Fibroblast of lung (primary cell): Measurements from ENCODE around the gene TK1. TPM values are rescaled to one million over a fixed set of nuclear protein-coding genes. Genes with fewer than 3 reads are reported as not detected.
A peak's percentile ranks its signal among the peaks of the same experiment; 100 is the strongest.

ENCODE experiments used
- DNase-seq, 2 donors: peaks; one replicate each; pipeline versions ENCODE4 v3.0.0 to v3.0.0-alpha.2; 2010; ENCODE audit warnings: low read depth in 2 of 2
- H2AFZ ChIP-seq: 2 replicates; pipeline ENCODE4 v1.5.1; 2012; ENCODE audit warnings: low read length, control low read depth, inconsistent platforms
- H3K27ac ChIP-seq: 2 replicates; pipeline ENCODE4 v1.5.1; 2011; ENCODE audit warnings: low read length, control low read depth; ENCODE audit not compliant: insufficient read depth
- H3K27me3 ChIP-seq: 2 replicates; pipeline ENCODE4 v1.5.1; 2011; ENCODE audit warnings: mild to moderate bottlenecking, low read length; ENCODE audit not compliant: control insufficient read depth, insufficient read depth
- H3K36me3 ChIP-seq: 2 replicates; pipeline ENCODE4 v1.5.1; 2011; ENCODE audit warnings: low read length; ENCODE audit not compliant: control insufficient read depth, insufficient read depth
- H3K4me1 ChIP-seq: 2 replicates; pipeline ENCODE4 v1.5.1; 2011; ENCODE audit warnings: low read length; ENCODE audit not compliant: control insufficient read depth, insufficient read depth; ENCODE audit errors: extremely low read depth
- H3K4me2 ChIP-seq: 2 replicates; pipeline ENCODE4 v1.5.1; 2011; ENCODE audit warnings: low read length, control low read depth; ENCODE audit not compliant: insufficient read depth; ENCODE audit errors: extremely low read depth
- H3K4me3 ChIP-seq, 4 experiments: fragments of 200-600 bp in 1 of 4; sonication (generic) in 1 of 4; replicated peaks in 1 of 4; 2 replicates each; pipeline ENCODE4 v1.5.1; 2011 to 2016; ENCODE audit warnings: low read length in 4 of 4, low read depth in 3 of 4, mild to moderate bottlenecking in 3 of 4, control low read depth in 2 of 4, inconsistent platforms in 1 of 4, mixed read lengths in 1 of 4; ENCODE audit not compliant: insufficient read depth in 1 of 4; ENCODE audit errors: control extremely low read depth in 1 of 4
- H3K79me2 ChIP-seq: 2 replicates; pipeline ENCODE4 v1.5.1; 2012; ENCODE audit warnings: mild to moderate bottlenecking, low read length, inconsistent platforms; ENCODE audit not compliant: control insufficient read depth, insufficient read depth
- H3K9ac ChIP-seq: 2 replicates; pipeline ENCODE4 v1.5.1; 2011; ENCODE audit warnings: mild to moderate bottlenecking, low read length, control low read depth; ENCODE audit not compliant: insufficient read depth
- H3K9me3 ChIP-seq: 2 replicates; pipeline ENCODE4 v1.5.1; 2012; ENCODE audit warnings: low read depth, low read length; ENCODE audit not compliant: control insufficient read depth, insufficient read depth
- H4K20me1 ChIP-seq: 2 replicates; pipeline ENCODE4 v1.5.1; 2011; ENCODE audit warnings: low read length; ENCODE audit not compliant: control insufficient read depth, insufficient read depth; ENCODE audit errors: extremely low read depth
- EZH2 ChIP-seq: IDR thresholded peaks from 2 replicates; pipeline ENCODE4 v1.5.1; 2012; ENCODE audit warnings: low read length, control low read depth, mild to moderate bottlenecking; ENCODE audit errors: missing control alignments
- polyA plus RNA-seq, 2 donors: library from polyadenylated mRNA; depleted of rRNA in 1 of 2; stranded (reverse) in 1 of 2; unstranded in 1 of 2; fragments of >200 nt; gene quantifications; 2 replicates each; pipeline ENCODE4 v1.2.1, GENCODE V29; 2011 to 2012; ENCODE audit warnings: missing spikeins in 1 of 2
- total RNA-seq: library from RNA; depleted of rRNA; stranded (reverse); fragments of >200 nt; gene quantifications from 2 replicates; pipeline ENCODE4 v1.2.1, GENCODE V29; 2014
- TF ChIP-seq, protein P1 (sequence below), 2 donors: IDR thresholded peaks in 1 of 2; conservative IDR thresholded peaks in 1 of 2; 1 replicate in 1 of 2; 2 replicates in 1 of 2; pipeline ENCODE4 v1.5.1; 2011 to 2012; ENCODE audit warnings: low read length in 2 of 2, control low read depth in 1 of 2, inconsistent platforms in 1 of 2, low read depth in 1 of 2, mild to moderate bottlenecking in 1 of 2

TK1 gene
- total and polyA plus RNA-seq, 2 donors (not counting 1 experiment from before 2014, with no cell fraction given) = 40.6 to 69.2 TPM

DNA sequence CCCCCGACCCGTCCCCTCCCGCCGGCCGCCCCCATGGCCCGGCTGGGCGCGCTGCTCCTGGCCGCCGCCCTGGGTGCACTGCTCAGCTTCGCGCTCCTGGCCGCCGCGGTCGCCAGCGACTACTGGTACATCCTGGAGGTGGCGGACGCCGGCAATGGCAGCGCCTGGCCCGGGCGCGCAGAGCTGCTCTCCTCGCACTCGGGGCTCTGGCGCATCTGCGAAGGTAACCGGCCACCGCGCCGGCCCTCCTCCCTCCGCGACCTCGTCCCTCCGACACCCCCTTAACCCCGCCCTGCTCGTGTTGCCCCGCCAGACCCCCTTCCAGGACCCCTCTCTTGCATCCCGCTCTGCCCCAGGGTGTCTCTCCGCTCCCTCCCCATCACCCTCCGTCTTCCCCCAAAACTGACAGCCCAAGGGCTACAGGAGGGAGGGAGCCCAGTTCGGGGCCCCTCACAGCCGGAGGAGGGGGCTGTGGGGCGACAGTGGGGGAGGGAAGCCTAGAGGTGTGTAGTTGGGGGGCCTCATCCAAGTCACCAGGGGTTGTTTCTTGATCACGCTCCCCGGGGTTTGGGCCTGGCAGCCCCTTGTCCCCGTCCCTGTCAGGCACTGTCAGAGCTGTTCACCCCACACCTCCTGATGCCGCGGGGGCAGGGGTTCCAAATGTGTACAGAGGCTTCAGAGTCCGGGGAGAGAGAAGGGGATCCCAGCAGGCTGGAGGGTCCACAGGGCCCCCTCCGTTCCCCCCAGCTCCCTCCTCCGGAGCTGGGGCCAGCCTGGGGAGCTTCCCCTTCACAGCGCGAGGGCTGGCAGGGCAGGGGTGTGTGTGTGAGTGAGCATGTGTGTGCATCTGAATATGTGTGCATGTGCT, 45.4 kb upstream of the TK1 start:
- Histone ChIP-seq H3K9me3 (no peaks in the 10 kb centered on the region), H2AFZ (no peak overlapping the region), H3K9ac (no peak overlapping the region), H3K4me1 (no peaks in the 10 kb centered on the region), H3K36me3 (no peaks in the 10 kb centered on the region), H3K79me2 (no peaks in the 10 kb centered on the region), H3K4me2 (no peak overlapping the region), H3K27ac (no peak overlapping the region), H4K20me1 (no peaks in the 10 kb centered on the region), H3K4me3 (no peak overlapping the region), H3K27me3 (peaks cover 28% of the 10 kb centered on the region)
- no peak for DNase-seq
- TF ChIP-seq, protein P1, sequence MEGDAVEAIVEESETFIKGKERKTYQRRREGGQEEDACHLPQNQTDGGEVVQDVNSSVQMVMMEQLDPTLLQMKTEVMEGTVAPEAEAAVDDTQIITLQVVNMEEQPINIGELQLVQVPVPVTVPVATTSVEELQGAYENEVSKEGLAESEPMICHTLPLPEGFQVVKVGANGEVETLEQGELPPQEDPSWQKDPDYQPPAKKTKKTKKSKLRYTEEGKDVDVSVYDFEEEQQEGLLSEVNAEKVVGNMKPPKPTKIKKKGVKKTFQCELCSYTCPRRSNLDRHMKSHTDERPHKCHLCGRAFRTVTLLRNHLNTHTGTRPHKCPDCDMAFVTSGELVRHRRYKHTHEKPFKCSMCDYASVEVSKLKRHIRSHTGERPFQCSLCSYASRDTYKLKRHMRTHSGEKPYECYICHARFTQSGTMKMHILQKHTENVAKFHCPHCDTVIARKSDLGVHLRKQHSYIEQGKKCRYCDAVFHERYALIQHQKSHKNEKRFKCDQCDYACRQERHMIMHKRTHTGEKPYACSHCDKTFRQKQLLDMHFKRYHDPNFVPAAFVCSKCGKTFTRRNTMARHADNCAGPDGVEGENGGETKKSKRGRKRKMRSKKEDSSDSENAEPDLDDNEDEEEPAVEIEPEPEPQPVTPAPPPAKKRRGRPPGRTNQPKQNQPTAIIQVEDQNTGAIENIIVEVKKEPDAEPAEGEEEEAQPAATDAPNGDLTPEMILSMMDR (conservative IDR thresholded peaks at IDR 0.05 in 1 of 2, IDR thresholded peaks at IDR 0.05 in 1 of 2; ENCODE audit: low read depth in 1 of 2, low read length in 2 of 2) = no peak
- peak; percentile 73 for TF ChIP-seq EZH2

- Histone ChIP-seq H3K9ac (no peak within 1 kb of the TSS), H3K36me3 (no peaks in the 10 kb centered on the region), H3K27ac (no peak within 1 kb of the TSS), H3K4me2 (no peak within 1 kb of the TSS), H3K4me1 (no peaks in the 10 kb centered on the region), H3K27me3 (peaks cover 28% of the 10 kb centered on the region), H3K4me3 (no peak within 1 kb of the TSS), H4K20me1 (no peaks in the 10 kb centered on the region), H3K9me3 (no peaks in the 10 kb centered on the region), H3K79me2 (no peaks in the 10 kb centered on the region), H2AFZ (no peak within 1 kb of the TSS)
- no peak for TF ChIP-seq EZH2
- TF ChIP-seq, protein P1 (conservative IDR thresholded peaks at IDR 0.05 in 1 of 2, IDR thresholded peaks at IDR 0.05 in 1 of 2; ENCODE audit: low read depth in 1 of 2, low read length in 2 of 2) = no peak
- DNase-seq = no peak
These were observed 44.4 kb upstream of the TK1 start, which contains the start of gene TMEM235 for GRCh38 chr17:78230996-78231935. Gene TMEM235, plus strand, starts transcription at chr17:78231631. Its CDS starts 393 bp downstream, at chr17:78232024.
